ENCODE data around the gene GRIA1.
"Not testable (repeated sequence)": the region's sequence is repeated elsewhere in the genome, so short reads cannot be mapped to it uniquely, and the experiment has no call there.

Gene GRIA1

DNA sequence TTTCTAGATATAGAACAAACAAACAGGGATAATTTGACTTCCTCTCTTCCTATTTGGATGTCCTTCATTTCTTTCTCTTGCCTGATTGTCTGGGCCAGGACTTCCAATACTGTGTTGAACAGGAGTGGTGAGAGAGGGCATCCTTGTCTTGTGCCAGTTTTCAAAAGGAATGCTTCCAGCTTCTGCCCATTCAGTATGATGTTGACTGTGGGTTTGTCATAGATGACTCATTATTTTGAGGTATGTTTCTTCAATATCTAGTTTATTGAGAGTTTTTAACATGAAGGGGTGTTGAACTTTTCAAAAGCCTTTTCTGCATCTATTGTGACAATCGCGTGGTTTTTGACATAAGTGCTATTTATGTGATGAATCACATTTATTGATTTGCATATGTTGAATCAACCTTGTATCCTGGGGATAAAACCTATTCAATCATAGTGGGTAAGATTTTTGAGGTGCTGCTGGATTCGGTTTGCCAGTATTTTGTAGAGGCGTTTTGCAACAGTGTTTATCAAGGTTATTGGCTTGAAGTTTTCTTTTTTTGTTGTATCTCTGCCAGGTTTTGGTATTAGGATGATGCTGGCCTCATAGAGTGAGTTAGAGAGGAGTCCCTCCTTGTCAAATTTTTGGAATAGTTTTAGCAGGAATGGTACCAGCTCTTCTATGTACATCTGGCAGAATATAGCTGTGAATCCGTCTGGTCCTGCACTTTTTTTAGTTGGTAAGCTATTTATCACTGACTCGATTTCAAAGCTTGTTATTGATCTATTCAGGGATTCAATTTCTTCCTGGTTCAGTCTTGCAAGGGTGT, 359.0 kb downstream of the GRIA1 start:
- H2AFZ ChIP-seq (ENCODE audit: low read depth, low read length); H3K27me3 ChIP-seq (ENCODE audit: insufficient read depth, low read length); H3K9me3 ChIP-seq (ENCODE audit: low read length); H3K4me1 ChIP-seq (ENCODE audit: insufficient read depth, low read length); H3K36me3 ChIP-seq (ENCODE audit: insufficient read depth, low read length); H3K4me3 ChIP-seq (ENCODE audit: low read length): not testable (repeated sequence)

DNA sequence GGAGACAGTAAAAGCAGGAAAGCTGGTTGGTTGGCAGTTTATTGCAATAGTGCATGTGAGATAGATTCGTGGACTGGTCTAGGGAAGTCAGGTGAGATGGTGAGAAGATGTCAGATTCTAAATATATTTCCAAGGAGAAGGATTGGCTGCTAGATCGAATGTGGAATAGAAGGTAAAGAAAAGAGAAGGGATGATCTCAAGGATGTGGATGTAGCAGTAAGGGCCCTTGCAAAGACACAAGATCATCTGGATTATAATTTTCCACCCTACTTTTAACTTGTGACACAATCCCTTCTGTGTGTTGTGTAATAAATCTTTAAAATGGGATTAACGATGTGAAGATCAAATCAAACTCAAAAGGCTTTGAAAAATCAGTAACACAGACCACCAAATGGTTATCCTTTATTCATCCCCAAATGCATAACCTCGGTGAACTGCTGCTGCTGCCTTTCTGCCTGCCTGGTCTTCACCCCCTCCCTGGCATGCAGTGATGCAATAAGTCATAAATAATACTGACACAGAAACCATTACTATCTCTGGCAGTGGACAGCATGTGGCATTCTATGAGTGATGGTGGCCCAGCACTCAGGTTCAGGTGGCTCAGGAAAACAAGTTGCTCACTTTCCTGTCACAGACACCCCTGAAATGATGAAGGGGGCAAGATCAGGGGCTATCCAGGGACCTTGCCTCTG, 369.9 kb downstream of the GRIA1 start:
- Histone ChIP-seq H3K9me3 (ENCODE audit: low read length) (no peaks in the 10 kb centered on the region), H2AFZ (ENCODE audit: low read depth, low read length) (no peak overlapping the region), H3K4me3 (ENCODE audit: low read length) (no peak overlapping the region), H3K27me3 (ENCODE audit: insufficient read depth, low read length) (no peaks in the 10 kb centered on the region), H3K36me3 (ENCODE audit: insufficient read depth, low read length) (no peaks in the 10 kb centered on the region), H3K4me1 (ENCODE audit: insufficient read depth, low read length) (peaks cover 2% of the 10 kb centered on the region)

DNA sequence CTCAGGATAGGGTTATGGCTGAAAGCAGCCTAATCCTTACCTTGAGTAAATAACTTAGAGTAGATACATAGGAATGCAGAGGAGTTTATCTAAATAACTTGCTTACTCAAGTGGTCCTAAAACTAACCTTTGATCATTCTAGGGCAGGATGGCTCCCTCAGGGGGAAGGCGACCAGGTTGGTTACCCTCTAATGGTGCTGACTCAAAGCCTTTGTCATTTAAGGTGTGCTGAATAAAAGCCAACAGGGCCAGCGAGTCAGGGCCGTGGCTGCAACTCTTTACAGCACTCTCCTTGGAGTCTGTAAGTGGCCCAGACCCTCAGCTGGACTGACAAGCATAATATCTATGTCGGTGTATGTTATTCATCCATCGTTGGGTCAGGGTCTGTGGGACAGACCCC, 372.4 kb downstream of the GRIA1 start:
- H3K4me1 ChIP-seq (ENCODE audit: insufficient read depth, low read length); H3K36me3 ChIP-seq (ENCODE audit: insufficient read depth, low read length); H3K4me3 ChIP-seq (ENCODE audit: low read length); H2AFZ ChIP-seq (ENCODE audit: low read depth, low read length); H3K27me3 ChIP-seq (ENCODE audit: insufficient read depth, low read length); H3K9me3 ChIP-seq (ENCODE audit: low read length): not testable (repeated sequence)

Measured in neuron (in vitro differentiated cells).